AG09309 (cell line): ENCODE results near the gene VSTM2B.

Experiments
- DNase-seq: peaks from one replicate; pipeline ENCODE4 v3.0.0-alpha.2; 2010; ENCODE audit warnings: low read depth
- H3K4me3 ChIP-seq: 2 replicates; pipeline ENCODE4 v1.5.1; 2011; ENCODE audit warnings: mild to moderate bottlenecking, low read depth, low read length, moderate library complexity; ENCODE audit not compliant: control insufficient read depth
- TF ChIP-seq, protein P1 (sequence below): IDR thresholded peaks from 2 replicates; pipeline ENCODE4 v1.5.1; 2011; ENCODE audit warnings: mild to moderate bottlenecking, low read depth, low read length, inconsistent platforms; ENCODE audit not compliant: insufficient read depth, control insufficient read depth; ENCODE audit errors: missing control alignments

The VSTM2B gene

DNA sequence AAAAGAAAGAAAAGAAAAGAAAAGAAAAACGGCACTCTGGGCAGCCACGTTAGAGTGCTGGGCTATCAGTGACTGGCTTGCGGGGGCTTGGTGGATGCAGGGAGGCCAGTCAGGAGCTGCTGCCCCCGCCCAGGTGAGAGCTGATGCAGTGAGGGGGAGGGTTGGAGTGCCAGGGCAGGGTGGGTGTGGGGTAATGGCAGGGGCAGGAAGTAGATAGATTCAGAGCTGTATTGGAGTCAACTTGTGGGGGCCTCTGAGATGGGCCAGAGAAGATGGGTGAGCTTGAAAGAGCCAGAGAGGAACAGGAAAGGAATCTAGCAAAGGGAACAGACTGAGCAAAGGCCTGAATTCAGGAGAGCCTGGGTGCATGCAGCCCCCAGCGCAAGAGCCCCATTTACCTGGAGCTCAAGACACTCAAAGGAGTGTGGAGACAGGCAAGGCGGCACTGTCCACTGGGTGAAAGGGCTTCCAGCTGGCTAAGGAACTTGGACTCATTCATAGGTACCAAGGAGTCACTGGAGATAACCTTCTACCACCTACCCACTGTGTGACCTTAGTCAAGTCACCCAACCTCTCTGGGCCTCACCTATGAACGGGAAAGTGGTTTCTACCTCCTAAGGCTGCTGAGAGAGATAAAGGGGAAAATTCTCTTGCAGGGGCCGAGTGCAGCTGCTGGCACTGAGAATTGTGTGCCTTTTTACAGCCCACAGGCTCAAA lies 20.2 kb downstream of the VSTM2B start:
- TF ChIP-seq, protein P1, sequence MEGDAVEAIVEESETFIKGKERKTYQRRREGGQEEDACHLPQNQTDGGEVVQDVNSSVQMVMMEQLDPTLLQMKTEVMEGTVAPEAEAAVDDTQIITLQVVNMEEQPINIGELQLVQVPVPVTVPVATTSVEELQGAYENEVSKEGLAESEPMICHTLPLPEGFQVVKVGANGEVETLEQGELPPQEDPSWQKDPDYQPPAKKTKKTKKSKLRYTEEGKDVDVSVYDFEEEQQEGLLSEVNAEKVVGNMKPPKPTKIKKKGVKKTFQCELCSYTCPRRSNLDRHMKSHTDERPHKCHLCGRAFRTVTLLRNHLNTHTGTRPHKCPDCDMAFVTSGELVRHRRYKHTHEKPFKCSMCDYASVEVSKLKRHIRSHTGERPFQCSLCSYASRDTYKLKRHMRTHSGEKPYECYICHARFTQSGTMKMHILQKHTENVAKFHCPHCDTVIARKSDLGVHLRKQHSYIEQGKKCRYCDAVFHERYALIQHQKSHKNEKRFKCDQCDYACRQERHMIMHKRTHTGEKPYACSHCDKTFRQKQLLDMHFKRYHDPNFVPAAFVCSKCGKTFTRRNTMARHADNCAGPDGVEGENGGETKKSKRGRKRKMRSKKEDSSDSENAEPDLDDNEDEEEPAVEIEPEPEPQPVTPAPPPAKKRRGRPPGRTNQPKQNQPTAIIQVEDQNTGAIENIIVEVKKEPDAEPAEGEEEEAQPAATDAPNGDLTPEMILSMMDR, result no peak
- no peak for DNase-seq
- no peak overlapping the region for H3K4me3 ChIP-seq

DNA sequence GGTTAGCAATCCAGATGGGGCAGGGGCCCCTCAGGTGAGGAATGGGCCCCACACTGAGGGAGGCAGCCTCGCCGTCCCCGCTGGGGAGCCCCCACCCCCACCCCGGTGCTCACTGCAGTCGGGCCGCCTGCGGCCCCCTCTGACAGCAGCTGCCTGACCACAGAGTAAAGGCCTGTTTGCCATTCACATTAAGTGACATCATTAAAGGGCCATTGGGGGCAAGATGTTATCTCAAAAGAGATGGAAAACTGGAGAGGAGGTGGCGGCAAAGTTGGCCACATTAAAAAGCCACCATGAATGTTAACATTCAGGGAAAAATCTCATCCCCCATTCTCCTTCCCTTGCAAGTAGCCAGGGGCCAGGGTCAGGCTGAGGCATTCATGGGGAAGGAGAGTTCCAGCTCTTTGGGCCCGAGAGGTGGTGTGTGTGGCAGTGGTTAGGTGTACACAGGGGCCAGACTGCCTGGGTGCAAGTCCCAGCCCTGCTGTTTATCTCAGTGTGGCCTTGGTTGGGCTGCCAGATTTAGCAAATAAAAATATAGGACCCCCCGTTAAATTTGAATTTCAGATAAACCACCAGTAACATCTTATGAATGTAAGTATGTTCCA lies 20.9 kb downstream of the VSTM2B start:
- no peak overlapping the region for H3K4me3 ChIP-seq
- DNase-seq, result no peak
- TF ChIP-seq, protein P1, result no peak

DNA sequence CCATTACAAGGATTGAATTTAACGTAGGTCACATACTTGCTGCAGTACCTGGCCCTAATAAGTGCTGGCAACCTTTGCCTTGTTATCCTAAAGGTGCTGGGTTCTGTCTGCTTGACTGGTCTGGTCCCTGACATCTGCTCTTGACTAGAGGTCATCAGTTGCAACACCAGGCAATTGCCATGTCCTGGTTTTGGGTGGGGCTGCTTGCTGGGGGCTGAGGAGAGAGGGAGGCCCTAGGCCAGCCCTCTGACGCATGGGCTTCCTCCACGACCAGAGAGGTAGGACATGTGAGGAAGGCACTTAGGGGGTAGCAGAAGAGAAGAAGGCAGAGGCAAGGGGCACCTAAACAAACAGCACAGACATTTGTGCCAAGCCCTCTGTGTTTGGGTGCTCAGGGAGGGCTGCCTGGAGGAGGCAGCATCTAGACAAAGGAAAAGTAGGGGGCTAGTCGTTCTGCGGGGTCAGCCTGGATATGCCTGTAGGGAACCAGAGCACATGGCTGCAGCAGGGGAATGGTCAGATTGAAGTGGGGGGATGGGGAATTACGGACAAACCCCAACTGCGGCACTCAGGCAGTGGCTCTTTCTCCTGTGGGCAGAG lies 21.7 kb downstream of the VSTM2B start:
- no peak for DNase-seq
- TF ChIP-seq, protein P1, result no peak
- H3K4me3 ChIP-seq, result no peak overlapping the region

DNA sequence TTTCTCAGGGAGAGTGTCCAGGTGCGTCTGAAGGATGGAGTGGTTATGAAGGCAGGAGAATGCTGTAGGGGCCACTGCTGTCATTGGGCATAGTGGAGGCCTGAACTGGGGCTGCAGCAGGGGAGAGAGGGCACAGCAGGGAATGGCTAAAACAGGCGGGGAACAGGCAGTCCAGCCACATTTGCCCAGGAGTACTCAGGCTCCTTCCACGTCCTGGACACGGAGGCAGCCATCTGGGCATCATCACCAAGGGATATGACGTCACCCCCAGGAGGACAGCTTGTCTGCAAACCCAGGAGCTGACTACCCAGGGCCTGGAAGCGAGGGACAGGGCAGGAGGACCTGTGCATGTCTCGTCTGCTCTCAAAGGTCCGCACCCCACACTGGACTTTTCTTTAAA lies 22.2 kb downstream of the VSTM2B start:
- TF ChIP-seq, protein P1, result no peak
- DNase-seq, result no peak
- H3K4me3 ChIP-seq, result no peak overlapping the region

DNA sequence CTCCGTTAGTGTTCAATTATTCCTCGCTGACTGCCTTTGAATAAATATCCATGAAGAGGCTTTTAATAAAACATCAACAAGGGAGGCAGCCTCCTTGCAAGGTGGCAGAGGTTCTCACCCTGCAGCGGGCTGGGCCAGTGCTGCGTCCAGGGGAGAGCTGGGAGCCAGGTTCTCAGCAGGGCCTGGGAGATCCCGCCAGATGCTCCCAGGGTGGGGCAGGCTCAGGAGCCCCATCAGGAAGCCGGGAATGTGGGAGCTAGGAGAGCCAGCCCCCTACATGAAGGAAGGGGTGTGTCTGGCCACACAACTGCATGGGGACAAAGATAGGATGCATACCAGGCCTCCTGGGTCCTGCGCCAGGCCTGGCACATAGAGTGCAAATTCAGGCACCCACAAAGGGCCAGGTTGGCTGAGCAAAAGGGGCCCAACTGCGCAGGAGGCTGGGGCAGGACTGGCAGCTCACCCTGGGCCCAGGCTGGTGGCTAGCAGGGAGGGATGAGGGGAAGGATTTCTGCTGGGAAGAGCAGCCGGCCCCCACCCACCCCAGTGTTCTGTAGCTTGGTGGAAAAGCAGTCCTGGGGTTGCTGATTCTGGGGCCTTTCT lies 22.8 kb downstream of the VSTM2B start:
- H3K4me3 ChIP-seq, result no peak overlapping the region
- no peak for DNase-seq
- TF ChIP-seq, protein P1, result no peak

DNA sequence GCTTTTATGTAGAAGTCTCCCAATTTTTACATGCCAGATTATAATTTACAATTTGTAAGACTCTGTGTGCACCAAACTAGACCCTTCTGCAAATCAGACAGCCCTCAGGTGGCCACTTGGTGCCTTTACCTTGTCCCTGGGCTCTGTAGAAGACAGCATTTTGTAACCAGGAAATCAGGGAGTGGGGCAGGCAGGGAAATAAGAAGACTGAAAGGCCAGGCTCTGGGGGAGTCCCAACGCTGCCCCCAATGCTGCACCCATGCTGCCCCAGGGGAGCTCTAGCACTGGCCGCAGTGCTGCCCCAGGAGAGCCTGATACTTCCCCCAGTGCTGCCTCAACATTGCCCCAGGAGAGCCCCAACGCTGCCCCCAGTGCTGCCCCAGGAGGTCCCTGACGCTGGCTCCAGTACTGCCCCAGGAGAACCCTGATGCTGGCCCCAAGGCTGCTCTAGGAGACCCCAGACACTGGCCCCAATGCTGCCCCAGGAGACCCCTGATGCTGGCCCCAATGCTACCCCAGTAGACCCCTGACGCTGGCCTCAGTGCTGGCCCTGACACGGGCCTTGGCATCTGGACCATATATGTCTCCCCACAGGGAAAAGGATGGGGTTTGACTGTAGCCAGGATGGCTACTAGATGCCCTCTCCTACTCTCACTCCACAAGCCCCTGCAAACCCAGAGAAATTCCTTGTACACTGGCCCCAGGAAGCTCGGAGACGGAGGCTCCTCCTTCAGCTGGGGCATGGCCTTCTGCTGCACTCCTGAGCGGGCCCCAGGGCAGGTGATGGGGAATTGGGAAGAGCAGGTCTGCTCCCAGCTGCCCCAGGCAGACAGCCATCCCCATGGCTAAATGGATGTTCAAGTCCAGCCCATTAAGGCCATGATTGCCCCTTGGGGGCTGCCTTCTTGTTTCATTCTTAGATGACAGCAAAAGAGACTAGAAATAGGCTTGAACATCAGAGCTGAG lies 23.6 kb downstream of the VSTM2B start:
- H3K4me3 ChIP-seq, result no peak overlapping the region
- TF ChIP-seq, protein P1, result no peak
- DNase-seq, result no peak
